ENCODE data around the gene DUSP12. TPM values are rescaled to one million over a fixed set of nuclear protein-coding genes. Genes with fewer than 3 reads are reported as not detected.
A peak's percentile ranks its signal among the peaks of the same experiment; 100 is the strongest.

DUSP12 gene
- polyA plus RNA-seq, 1 of the 3 experiments (the other 2 are of a cell fraction) = 41.7 TPM

- WGBS (ENCODE audit: low lambda C conversion rate) = 60% methylated on average over 3 of the region's 3 CpGs
- CTCF ChIA-PET = interaction anchor here (2.2 kb wide), 1 partner anchor 9 kb away, joined by 8 read pairs; no protein-coding TSS in a partner anchor
- Histone ChIP-seq H3K9ac (no peak overlapping the region), H3K9me2 (no peaks in the 10 kb centered on the region), H3K27ac (ENCODE audit: low read depth in 2 of 2, low read length in 1 of 2) (no peak overlapping the region), H2AFZ (ENCODE audit: low read depth) (peak overlapping the region; percentile 74; the same call in 1 of the 2 replicates), H3K4me2 (peak overlapping the region; percentile 39; the same call in 1 of the 2 replicates), H3K36me3 (replicated peaks in 1 of 2; ENCODE audit: control insufficient read depth in 1 of 2, insufficient read depth in 2 of 2, low read length in 1 of 2) (no peaks in the 10 kb centered on the region), H3F3A (replicated peaks; ENCODE audit: insufficient read depth) (peaks cover 12% of the 10 kb centered on the region), H3K79me2 (ENCODE audit: insufficient read depth) (no peaks in the 10 kb centered on the region), H3K4me1 (ENCODE audit: control insufficient read depth in 1 of 2, insufficient read depth in 2 of 2, low read depth in 1 of 2, low read length in 1 of 2) (peaks cover 0 to 2% of the 10 kb centered on the region in 2 experiments; a peak in 1 of 4 replicates), H4K20me1 (ENCODE audit: insufficient read depth) (no peaks in the 10 kb centered on the region), H3K9me3 (no peaks in the 10 kb centered on the region), H3K27me3 (ENCODE audit: insufficient read depth) (no peaks in the 10 kb centered on the region), H3K4me3 (ENCODE audit: low read depth in 2 of 2, low read length in 1 of 2) (no peak overlapping the region)
- POLR2A ChIA-PET = no interaction called here
- no peak for DNase-seq
- TF ChIP-seq TCF12 (IDR thresholded peaks at IDR 0.05) = no peak
Observed at GRCh38 chr1:161735837-161736236, 13.7 kb upstream of the DUSP12 start.

GRCh38 chr1:161736335-161736969 lies 13.1 kb upstream of the DUSP12 start:
- ChIA-PET CTCF (interaction anchor here (3.9 kb wide), 1 partner anchor 89 kb away, joined by 19 read pairs; no protein-coding TSS in a partner anchor), POLR2A (no interaction called here)
- Histone ChIP-seq H3K79me2 (ENCODE audit: insufficient read depth) (no peaks in the 10 kb centered on the region), H3K27ac (ENCODE audit: low read depth in 2 of 2, low read length in 1 of 2) (peak overlapping the region in 1 of 2 experiments; percentile 19; a peak in 1 of 4 replicates), H3K9me2 (no peaks in the 10 kb centered on the region), H3K9ac (peak overlapping the region; percentile 2; the same call in 1 of the 2 replicates), H3K4me2 (peak overlapping the region; percentile 39; the same call in 1 of the 2 replicates), H3K4me1 (ENCODE audit: control insufficient read depth in 1 of 2, insufficient read depth in 2 of 2, low read depth in 1 of 2, low read length in 1 of 2) (no peaks in the 10 kb centered on the region), H3K36me3 (replicated peaks in 1 of 2; ENCODE audit: control insufficient read depth in 1 of 2, insufficient read depth in 2 of 2, low read length in 1 of 2) (no peaks in the 10 kb centered on the region), H3K9me3 (no peaks in the 10 kb centered on the region), H3F3A (replicated peaks; ENCODE audit: insufficient read depth) (peaks cover 10% of the 10 kb centered on the region), H3K4me3 (ENCODE audit: low read depth in 2 of 2, low read length in 1 of 2) (no peak overlapping the region), H2AFZ (ENCODE audit: low read depth) (peak overlapping the region; percentile 74), H4K20me1 (ENCODE audit: insufficient read depth) (no peaks in the 10 kb centered on the region), H3K27me3 (ENCODE audit: insufficient read depth) (no peaks in the 10 kb centered on the region)
- WGBS (ENCODE audit: low lambda C conversion rate) = 4% methylated on average over 4 of the region's 4 CpGs
- TF ChIP-seq FOXJ3 (CRISPR knock-in tag; IDR thresholded peaks at IDR 0.05) (no peak), EZH2phosphoT487 (IDR thresholded peaks at IDR 0.05; ENCODE audit: borderline replicate concordance, low read depth) (no peak), FOSL2 (IDR thresholded peaks at IDR 0.05; ENCODE audit: borderline replicate concordance, low read depth) (peak; percentile 35; the same call in 1 of the 2 replicates), TCF12 (IDR thresholded peaks at IDR 0.05) (no peak), NFIC (IDR thresholded peaks at IDR 0.05; ENCODE audit: borderline replicate concordance) (peak; percentile 45; the same call in 1 of the 2 replicates), CTCF (IDR thresholded peaks at IDR 0.05) (no peak), PBX3 (IDR thresholded peaks at IDR 0.05) (0 out of 2 replicates have a peak, but pooled peaks have one; percentile 13), MEF2A (IDR thresholded peaks at IDR 0.05; ENCODE audit: borderline replicate concordance, low read depth) (no peak), JUND (IDR thresholded peaks at IDR 0.05) (peak; percentile 17; the same call in 1 of the 2 replicates), YY1 (IDR thresholded peaks at IDR 0.05; ENCODE audit: low read depth) (0 out of 2 replicates have a peak, but pooled peaks have one; percentile 23)
- DNase-seq = no peak

Measured in SK-N-SH (cell line).